Testis (tissue), 2 donors: Measurements from ENCODE around the gene SLC17A6.

Experiments used
- CTCF ChIP-seq, 3 experiments: fragments of 450-650 bp in 2 of 3; fragments of 200-600 bp in 1 of 3; sonication (generic) in 1 of 3; IDR thresholded peaks; one replicate each; pipeline ENCODE4 v1.5.1; 2016 to 2019; ENCODE audit warnings: antibody characterized with exemption in 3 of 3, mild to moderate bottlenecking in 2 of 3, moderate library complexity in 1 of 3
- POLR2A ChIP-seq: fragments of 450-650 bp; IDR thresholded peaks from one replicate; pipeline ENCODE4 v1.6.1; 2017; ENCODE audit warnings: antibody characterized with exemption, mild to moderate bottlenecking, moderate library complexity

GRCh38 chr11:22371160-22371559 is 33.0 kb downstream of the SLC17A6 start:
- TF ChIP-seq CTCF (IDR thresholded peaks at IDR 0.05): no peak
- TF ChIP-seq POLR2A: no peak
